DMS53 (cell line): Measurements from ENCODE around the gene TRIM59.
"Not testable (repeated sequence)": the region's sequence is repeated elsewhere in the genome, so short reads cannot be mapped to it uniquely, and the experiment has no call there.

Experiments
- DNase-seq: peaks from one replicate; lab custom pipeline; 2025; lab: John Stamatoyannopoulos, UW

The TRIM59 gene

GRCh38 chr3:160455846-160456245, 6.3 kb upstream of the TRIM59 start:
- DNase-seq: no peak

- peak; percentile 44 for DNase-seq
Measured at GRCh38 chr3:160454995-160455394, 5.4 kb upstream of the TRIM59 start.

GRCh38 chr3:160452251-160452650, 2.7 kb upstream of the TRIM59 start:
- DNase-seq: not testable (repeated sequence)

- DNase-seq: no peak
Measured at GRCh38 chr3:160451602-160452001, 2.0 kb upstream of the TRIM59 start.

GRCh38 chr3:160450846-160451245, 1.3 kb upstream of the TRIM59 start:
- DNase-seq: no peak

GRCh38 chr3:160448845-160449635, 546 bp downstream of the TRIM59 start:
- DNase-seq: peak; percentile 54

- DNase-seq: no peak
Measured at GRCh38 chr3:160447544-160447943, 2.0 kb downstream of the TRIM59 start.

GRCh38 chr3:160446522-160447056, 3.0 kb downstream of the TRIM59 start:
- no peak for DNase-seq

GRCh38 chr3:160445854-160446253, 3.7 kb downstream of the TRIM59 start:
- no peak for DNase-seq

- DNase-seq: peak; percentile 22
Measured at GRCh38 chr3:160444411-160444810, 5.2 kb downstream of the TRIM59 start.

- DNase-seq: no peak
Measured at GRCh38 chr3:160440687-160441086, 8.9 kb downstream of the TRIM59 start.

- no peak for DNase-seq
Measured at GRCh38 chr3:160437083-160437455, 12.5 kb downstream of the TRIM59 start.

- no peak for DNase-seq
Measured at GRCh38 chr3:160435747-160436146, 13.8 kb downstream of the TRIM59 start.

- no peak for DNase-seq
Measured at GRCh38 chr3:160435095-160435494, 14.5 kb downstream of the TRIM59 start.

GRCh38 chr3:160434071-160434470, 15.5 kb downstream of the TRIM59 start:
- no peak for DNase-seq

GRCh38 chr3:160427832-160428424, 21.7 kb downstream of the TRIM59 start:
- no peak for DNase-seq

GRCh38 chr3:160417311-160417710, 32.3 kb downstream of the TRIM59 start:
- DNase-seq: no peak

GRCh38 chr3:160413613-160414248, 35.9 kb downstream of the TRIM59 start:
- DNase-seq: peak; percentile 72

GRCh38 chr3:160412477-160412876, 37.1 kb downstream of the TRIM59 start:
- DNase-seq: no peak

GRCh38 chr3:160409812-160410610, 39.6 kb downstream of the TRIM59 start:
- DNase-seq: no peak

GRCh38 chr3:160403796-160404470, 45.7 kb downstream of the TRIM59 start:
- DNase-seq: no peak
